ENCODE measurements around the gene ACR. TPM values are rescaled to one million over a fixed set of nuclear protein-coding genes. Genes with fewer than 3 reads are reported as not detected.
A peak's percentile ranks its signal among the peaks of the same experiment; 100 is the strongest.

Gene ACR
- total RNA-seq, 1 experiment from 2014 or later = not detected

- Histone ChIP-seq H3K4me3 (ENCODE audit: low read depth, low read length, poor library complexity, severe bottlenecking) (no peak overlapping the region), H3K9me3 (ENCODE audit: low read depth, low read length, poor library complexity, severe bottlenecking) (no peaks in the 10 kb centered on the region), H3K27ac (ENCODE audit: low read depth, low read length, poor library complexity, severe bottlenecking) (no peak overlapping the region), H3K4me1 (ENCODE audit: insufficient read depth, low read length, poor library complexity, severe bottlenecking) (no peaks in the 10 kb centered on the region), H3K27me3 (replicated peaks; ENCODE audit: insufficient read depth, low read depth, low read length, poor library complexity) (peaks cover 22% of the 10 kb centered on the region), H3K36me3 (ENCODE audit: insufficient read depth, low read length, poor library complexity, severe bottlenecking) (no peaks in the 10 kb centered on the region)
- no peak for DNase-seq (ENCODE audit: low spot score)
- no TSS peak for BruUV-seq (replicated peaks)
- POLR2A ChIA-PET (ENCODE audit: low non-redundant PET) = no interaction called here
- peak; percentile 61 for TF ChIP-seq EZH2 (IDR thresholded peaks at IDR 0.05; ENCODE audit: borderline replicate concordance, low read depth, low read length, poor library complexity, severe bottlenecking)
- no peak for TF ChIP-seq CTCF (conservative IDR thresholded peaks at IDR 0.05; ENCODE audit: low read depth, low read length)
- CTCF ChIA-PET = no interaction called here
- intact Hi-C loops (cut with micrococcal nuclease; ENCODE audit: unreplicated experiment) = no loop called here
Measured at GRCh38 chr22:50720301-50721256, 17.4 kb upstream of the ACR start.

- CTCF ChIA-PET = no interaction called here
- Histone ChIP-seq H3K4me3 (ENCODE audit: low read depth, low read length, poor library complexity, severe bottlenecking) (no peak overlapping the region), H3K9me3 (ENCODE audit: low read depth, low read length, poor library complexity, severe bottlenecking) (no peaks in the 10 kb centered on the region), H3K36me3 (ENCODE audit: insufficient read depth, low read length, poor library complexity, severe bottlenecking) (no peaks in the 10 kb centered on the region), H3K4me1 (ENCODE audit: insufficient read depth, low read length, poor library complexity, severe bottlenecking) (no peaks in the 10 kb centered on the region), H3K27ac (ENCODE audit: low read depth, low read length, poor library complexity, severe bottlenecking) (no peak overlapping the region), H3K27me3 (replicated peaks; ENCODE audit: insufficient read depth, low read depth, low read length, poor library complexity) (peaks cover 22% of the 10 kb centered on the region)
- intact Hi-C loops (cut with micrococcal nuclease; ENCODE audit: unreplicated experiment) = no loop called here
- POLR2A ChIA-PET (ENCODE audit: low non-redundant PET) = no interaction called here
- no TSS peak for BruUV-seq (replicated peaks)
- TF ChIP-seq CTCF (conservative IDR thresholded peaks at IDR 0.05; ENCODE audit: low read depth, low read length) = no peak
- no peak for TF ChIP-seq EZH2 (IDR thresholded peaks at IDR 0.05; ENCODE audit: borderline replicate concordance, low read depth, low read length, poor library complexity, severe bottlenecking)
- no peak for DNase-seq (ENCODE audit: low spot score)
Measured at GRCh38 chr22:50721257-50721844, 16.7 kb upstream of the ACR start.

- BruUV-seq (replicated peaks) = no TSS peak
- intact Hi-C loops (cut with micrococcal nuclease; ENCODE audit: unreplicated experiment) = no loop called here
- POLR2A ChIA-PET (ENCODE audit: low non-redundant PET) = no interaction called here
Measured at GRCh38 chr22:50722048-50722701, 15.8 kb upstream of the ACR start.

More at GRCh38 chr22:50722048-50722701, 15.8 kb upstream of the ACR start:
- Histone ChIP-seq H3K36me3 (ENCODE audit: insufficient read depth, low read length, poor library complexity, severe bottlenecking) (no peaks in the 10 kb centered on the region), H3K27me3 (replicated peaks; ENCODE audit: insufficient read depth, low read depth, low read length, poor library complexity) (peaks cover 22% of the 10 kb centered on the region), H3K4me3 (ENCODE audit: low read depth, low read length, poor library complexity, severe bottlenecking) (no peak overlapping the region), H3K4me1 (ENCODE audit: insufficient read depth, low read length, poor library complexity, severe bottlenecking) (no peaks in the 10 kb centered on the region), H3K9me3 (ENCODE audit: low read depth, low read length, poor library complexity, severe bottlenecking) (no peaks in the 10 kb centered on the region), H3K27ac (ENCODE audit: low read depth, low read length, poor library complexity, severe bottlenecking) (no peak overlapping the region)
- CTCF ChIA-PET = no interaction called here
- DNase-seq (ENCODE audit: low spot score) = no peak
- TF ChIP-seq CTCF (conservative IDR thresholded peaks at IDR 0.05; ENCODE audit: low read depth, low read length) = no peak
- no peak for TF ChIP-seq EZH2 (IDR thresholded peaks at IDR 0.05; ENCODE audit: borderline replicate concordance, low read depth, low read length, poor library complexity, severe bottlenecking)
